ENCODE data around the gene SEMA3E.

SEMA3E gene

DNA sequence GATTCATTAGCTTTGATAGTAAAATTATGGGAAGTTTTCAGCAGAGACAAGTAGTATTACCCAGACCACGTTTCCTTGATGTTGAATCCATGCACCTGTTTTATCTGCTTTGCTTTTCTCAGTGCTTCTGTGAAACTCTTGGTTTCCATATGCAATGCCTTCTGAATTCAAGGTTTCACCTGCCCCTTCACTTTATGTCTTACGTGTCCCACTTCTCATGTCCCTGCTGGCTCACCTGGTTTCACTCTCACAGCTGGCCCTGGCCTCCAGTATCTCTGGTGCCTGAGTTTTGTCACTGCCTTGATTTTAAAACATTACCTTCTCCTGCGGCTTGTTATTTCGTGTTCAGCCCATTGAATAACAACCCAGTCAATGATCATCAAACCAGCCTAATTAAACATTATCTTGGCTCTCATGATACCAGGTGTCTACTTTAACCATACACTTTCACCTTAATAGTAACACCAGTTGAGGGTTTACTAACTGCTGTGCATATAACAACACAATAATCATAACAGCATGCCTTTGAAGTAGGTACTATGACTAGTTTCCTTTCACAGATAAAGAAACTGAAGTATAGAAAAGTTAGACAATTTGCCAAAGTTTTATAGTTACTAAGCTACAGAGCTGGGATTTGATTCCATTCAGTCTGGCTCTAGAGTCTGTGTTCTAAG, 310.5 kb downstream of the SEMA3E start:
- Mint-ChIP-seq H3K4me1 (ENCODE audit: low read depth) (no peaks in the 10 kb centered on the region), H3K9me3 (no peaks in the 10 kb centered on the region), H3K4me3 (no peak overlapping the region), H3K27me3 (ENCODE audit: low read depth) (no peaks in the 10 kb centered on the region), H3K27ac (no peak overlapping the region), H3K36me3 (ENCODE audit: low read depth) (no peaks in the 10 kb centered on the region)
- DNase-seq (ENCODE audit: low spot score), result no peak

DNA sequence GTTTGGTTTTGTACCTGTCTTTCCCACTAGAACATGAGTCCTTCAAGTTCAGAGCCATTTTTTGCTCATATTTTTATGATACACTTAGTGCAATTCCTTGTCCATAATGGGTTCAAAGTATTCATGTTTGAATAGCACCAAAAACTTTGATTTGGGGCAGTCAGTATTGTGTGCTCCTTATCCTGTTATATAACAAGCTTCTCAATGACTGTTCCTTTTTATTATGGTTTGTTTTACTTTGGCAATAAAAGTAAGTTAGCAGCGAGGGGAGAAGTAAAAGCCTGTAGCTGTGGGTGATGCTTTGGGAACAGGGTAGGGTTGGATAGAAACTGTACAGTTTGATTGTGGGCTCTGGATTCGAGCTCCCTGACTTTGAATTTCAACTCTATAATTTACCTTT, 311.9 kb downstream of the SEMA3E start:
- Mint-ChIP-seq H3K27ac (no peak overlapping the region), H3K4me1 (ENCODE audit: low read depth) (no peaks in the 10 kb centered on the region), H3K4me3 (no peak overlapping the region)

DNA sequence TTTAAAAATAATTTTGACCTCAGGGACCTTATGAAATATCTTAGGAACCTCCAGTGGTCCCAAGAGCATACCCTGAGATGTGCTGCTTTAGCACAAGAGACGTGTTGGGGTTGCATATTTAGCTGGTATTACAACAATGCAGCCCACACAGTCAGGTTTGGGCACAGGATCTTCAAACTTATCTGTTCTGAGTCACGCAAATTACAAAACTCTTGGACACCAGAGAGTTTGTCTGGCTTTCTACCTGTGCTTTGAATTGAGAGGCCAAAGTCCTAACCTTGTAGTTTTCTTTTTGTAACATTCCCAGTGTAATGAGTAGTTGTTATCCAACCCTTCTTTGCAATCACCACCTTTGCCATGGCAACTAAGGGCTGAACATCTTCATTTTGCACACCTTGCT, 322.7 kb downstream of the SEMA3E start:
- DNase-seq (ENCODE audit: low spot score), result no peak
- H3K4me1 Mint-ChIP-seq (ENCODE audit: low read depth), result no peaks in the 10 kb centered on the region
- no peak overlapping the region for H3K27ac Mint-ChIP-seq
- H3K4me3 Mint-ChIP-seq, result no peak overlapping the region
- H3K27me3 Mint-ChIP-seq (ENCODE audit: low read depth), result no peaks in the 10 kb centered on the region
- no peaks in the 10 kb centered on the region for H3K36me3 Mint-ChIP-seq (ENCODE audit: low read depth)
- no peaks in the 10 kb centered on the region for H3K9me3 Mint-ChIP-seq

More for the DNA sequence above, 311.9 kb downstream of the SEMA3E start:
- no peak for DNase-seq (ENCODE audit: low spot score)
- H3K36me3 Mint-ChIP-seq (ENCODE audit: low read depth), result no peaks in the 10 kb centered on the region
- no peaks in the 10 kb centered on the region for H3K27me3 Mint-ChIP-seq (ENCODE audit: low read depth)
- H3K9me3 Mint-ChIP-seq, result no peaks in the 10 kb centered on the region

DNA sequence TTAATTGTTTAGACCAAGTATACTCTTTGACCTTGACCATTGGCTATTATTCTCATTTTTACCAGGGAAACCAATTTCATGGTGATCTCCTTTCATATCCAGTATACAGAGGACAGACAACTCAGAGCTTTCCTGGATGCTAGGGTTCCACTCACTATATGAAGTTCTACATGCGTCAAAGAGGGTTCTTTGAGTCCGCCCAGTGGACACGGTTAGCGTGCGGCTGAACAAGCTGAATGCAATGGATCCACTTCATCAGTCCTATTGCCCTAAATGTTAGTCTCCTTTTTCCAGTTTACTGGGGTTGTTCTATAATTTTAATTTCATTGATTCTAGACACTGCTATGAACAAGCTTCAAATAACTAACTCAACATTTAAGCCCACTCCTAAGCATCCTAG, 323.9 kb downstream of the SEMA3E start:
- Mint-ChIP-seq H3K9me3 (no peaks in the 10 kb centered on the region), H3K27me3 (ENCODE audit: low read depth) (no peaks in the 10 kb centered on the region), H3K4me3 (no peak overlapping the region), H3K4me1 (ENCODE audit: low read depth) (no peaks in the 10 kb centered on the region), H3K36me3 (ENCODE audit: low read depth) (no peaks in the 10 kb centered on the region), H3K27ac (no peak overlapping the region)
- DNase-seq (ENCODE audit: low spot score), result no peak

DNA sequence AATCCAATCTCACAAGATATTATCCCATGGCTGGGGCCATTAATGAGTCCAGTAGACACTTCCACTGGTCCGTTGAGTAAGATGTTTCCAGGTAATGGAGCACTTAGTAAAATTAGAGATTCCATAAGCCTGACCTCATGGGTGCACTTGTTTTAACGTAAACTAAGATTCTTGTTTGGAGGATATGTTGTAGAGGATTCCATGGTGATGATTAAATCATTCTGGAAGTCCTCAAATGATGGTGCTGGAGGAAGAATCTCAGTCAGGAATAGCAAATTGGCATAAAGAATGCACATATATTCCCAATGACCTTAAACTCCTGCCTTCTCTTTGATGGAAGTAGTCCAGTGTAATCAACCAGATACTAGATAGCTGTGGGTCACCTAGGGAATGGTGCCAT, 324.3 kb downstream of the SEMA3E start:
- Mint-ChIP-seq H3K9me3 (no peaks in the 10 kb centered on the region), H3K36me3 (ENCODE audit: low read depth) (no peaks in the 10 kb centered on the region), H3K27me3 (ENCODE audit: low read depth) (no peaks in the 10 kb centered on the region), H3K27ac (no peak overlapping the region), H3K4me1 (ENCODE audit: low read depth) (no peaks in the 10 kb centered on the region), H3K4me3 (no peak overlapping the region)
- DNase-seq (ENCODE audit: low spot score), result no peak

DNA sequence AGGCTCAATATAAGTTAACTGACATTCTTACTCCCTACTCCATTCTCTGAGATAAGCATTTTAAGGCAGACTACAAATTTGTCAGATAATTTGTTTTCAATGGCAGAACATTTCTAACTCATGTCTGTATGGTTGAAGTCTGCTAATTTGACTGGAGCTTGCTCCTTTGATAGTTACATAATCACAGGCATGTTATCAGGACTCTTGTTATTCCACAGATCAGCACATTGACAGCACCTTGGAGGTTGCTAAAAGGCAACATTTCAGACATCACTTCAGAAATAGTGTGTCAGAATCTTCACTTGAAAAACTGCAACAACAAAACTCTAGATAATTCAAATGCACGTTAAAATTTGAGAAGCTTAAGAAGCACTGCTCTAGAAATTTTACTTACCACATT, 327.9 kb downstream of the SEMA3E start:
- no peak for DNase-seq (ENCODE audit: low spot score)
- H3K9me3 Mint-ChIP-seq, result no peaks in the 10 kb centered on the region
- no peaks in the 10 kb centered on the region for H3K4me1 Mint-ChIP-seq (ENCODE audit: low read depth)

DNA sequence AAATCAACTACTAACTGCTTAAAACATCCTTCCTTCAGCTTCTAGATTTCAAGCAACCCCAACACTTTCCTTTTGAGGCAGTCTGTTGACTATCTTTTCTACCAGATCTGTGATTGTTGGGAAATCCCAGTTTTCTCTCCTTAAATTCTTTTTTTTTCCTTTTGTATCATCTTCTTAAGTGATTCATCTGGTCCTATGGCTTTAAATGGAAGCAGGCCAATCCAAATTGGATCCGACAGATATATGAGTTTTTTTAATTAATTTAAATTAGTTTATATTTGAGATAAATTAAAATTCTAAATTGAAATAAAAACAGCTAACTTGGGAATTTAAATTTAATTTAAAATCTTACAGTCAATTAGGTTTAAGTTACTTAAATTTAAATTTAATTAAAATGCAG, 335.0 kb downstream of the SEMA3E start:
- no peak overlapping the region for H3K27ac Mint-ChIP-seq
- H3K27me3 Mint-ChIP-seq (ENCODE audit: low read depth), result no peaks in the 10 kb centered on the region
- no peaks in the 10 kb centered on the region for H3K4me1 Mint-ChIP-seq (ENCODE audit: low read depth)
- DNase-seq (ENCODE audit: low spot score), result no peak
- H3K9me3 Mint-ChIP-seq, result peaks cover under 1% of the 10 kb centered on the region
- no peaks in the 10 kb centered on the region for H3K36me3 Mint-ChIP-seq (ENCODE audit: low read depth)
- H3K4me3 Mint-ChIP-seq, result no peak overlapping the region

More for the DNA sequence above, 327.9 kb downstream of the SEMA3E start:
- Mint-ChIP-seq H3K4me3 (no peak overlapping the region), H3K27me3 (ENCODE audit: low read depth) (no peaks in the 10 kb centered on the region), H3K27ac (no peak overlapping the region), H3K36me3 (ENCODE audit: low read depth) (no peaks in the 10 kb centered on the region)
